GM12875 (cell line): Measurements from ENCODE around the gene TMEM141.

ENCODE experiments used
- H3K4me3 ChIP-seq: one replicate; pipeline ENCODE4 v1.5.1; 2011; ENCODE audit warnings: low read depth, low read length, control low read depth
- TF ChIP-seq, protein P1 (sequence below): IDR thresholded peaks from 2 replicates; pipeline ENCODE4 v1.5.1; 2011; ENCODE audit warnings: low read depth, mild to moderate bottlenecking, control low read depth, inconsistent platforms, low read length, moderate library complexity, borderline replicate concordance; ENCODE audit not compliant: insufficient read depth

The TMEM141 gene

DNA sequence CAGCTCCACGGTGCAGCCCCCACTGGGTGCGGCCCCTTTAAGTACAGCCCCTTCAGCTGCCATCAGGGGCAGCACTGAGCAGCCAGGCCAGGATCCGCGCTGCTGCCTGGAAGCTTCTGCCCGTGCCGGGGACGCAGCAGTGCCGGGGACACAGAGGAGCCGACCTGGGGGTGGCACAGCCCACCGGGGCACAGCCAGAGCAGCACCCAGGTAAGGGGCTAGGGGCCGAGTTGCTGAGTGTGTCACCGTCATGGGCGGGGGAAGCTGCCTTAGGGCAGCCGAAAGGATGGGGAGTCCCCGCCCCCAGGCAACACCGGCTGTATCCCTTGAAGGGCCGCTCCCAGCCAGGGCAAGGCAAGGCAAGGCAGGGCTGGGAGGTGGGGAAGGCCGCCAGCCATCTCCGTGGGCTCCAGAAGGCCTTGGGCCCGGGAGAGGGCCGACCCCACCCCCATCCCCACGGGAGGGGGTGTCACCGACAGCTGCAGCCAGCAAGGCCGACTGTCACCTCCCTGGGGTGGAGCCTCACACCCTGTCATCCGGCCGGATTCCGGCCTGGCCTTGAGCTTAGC lies 51.3 kb downstream of the TMEM141 start, which contains the start of gene AJM1:
Gene AJM1, plus strand, starts transcription at position 99 of the 569 bp plus-strand sequence. CDS start 1,937 bp downstream, outside the sequence.
- TF ChIP-seq, protein P1, sequence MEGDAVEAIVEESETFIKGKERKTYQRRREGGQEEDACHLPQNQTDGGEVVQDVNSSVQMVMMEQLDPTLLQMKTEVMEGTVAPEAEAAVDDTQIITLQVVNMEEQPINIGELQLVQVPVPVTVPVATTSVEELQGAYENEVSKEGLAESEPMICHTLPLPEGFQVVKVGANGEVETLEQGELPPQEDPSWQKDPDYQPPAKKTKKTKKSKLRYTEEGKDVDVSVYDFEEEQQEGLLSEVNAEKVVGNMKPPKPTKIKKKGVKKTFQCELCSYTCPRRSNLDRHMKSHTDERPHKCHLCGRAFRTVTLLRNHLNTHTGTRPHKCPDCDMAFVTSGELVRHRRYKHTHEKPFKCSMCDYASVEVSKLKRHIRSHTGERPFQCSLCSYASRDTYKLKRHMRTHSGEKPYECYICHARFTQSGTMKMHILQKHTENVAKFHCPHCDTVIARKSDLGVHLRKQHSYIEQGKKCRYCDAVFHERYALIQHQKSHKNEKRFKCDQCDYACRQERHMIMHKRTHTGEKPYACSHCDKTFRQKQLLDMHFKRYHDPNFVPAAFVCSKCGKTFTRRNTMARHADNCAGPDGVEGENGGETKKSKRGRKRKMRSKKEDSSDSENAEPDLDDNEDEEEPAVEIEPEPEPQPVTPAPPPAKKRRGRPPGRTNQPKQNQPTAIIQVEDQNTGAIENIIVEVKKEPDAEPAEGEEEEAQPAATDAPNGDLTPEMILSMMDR, result peak; percentile 95
- H3K4me3 ChIP-seq, result peak within 1 kb of the TSS; percentile 43
